Measurements from ENCODE around the gene SNRPD2.

Gene SNRPD2

GRCh38 chr19:45664575-45664974 is 27.2 kb downstream of the SNRPD2 start:
- Histone ChIP-seq H3K18ac (ENCODE audit: low read length) (no peak overlapping the region), H2AK5ac (ENCODE audit: low read length) (no peak overlapping the region), H4K12ac (ENCODE audit: low read depth, low read length) (no peak overlapping the region), H2BK120ac (ENCODE audit: insufficient read depth, low read length, poor library complexity) (no peak overlapping the region), H3K27ac (ENCODE audit: low read depth, low read length) (no peak overlapping the region), H2BK12ac (ENCODE audit: low read length) (no peak overlapping the region), H3K27me3 (ENCODE audit: insufficient read depth, low read length) (peaks cover 10% of the 10 kb centered on the region), H3K79me2 (ENCODE audit: control insufficient read depth, insufficient read depth, low read length, poor library complexity) (no peaks in the 10 kb centered on the region), H4K8ac (ENCODE audit: low read depth, low read length) (no peak overlapping the region), H3K36me3 (ENCODE audit: control insufficient read depth in 1 of 2, insufficient read depth in 2 of 2, low read length in 2 of 2) (no peaks in the 10 kb centered on the region), H3K9ac (ENCODE audit: low read length) (no peak overlapping the region), H3K14ac (ENCODE audit: low read length) (no peak overlapping the region), H3K4me1 (ENCODE audit: control insufficient read depth in 1 of 2, insufficient read depth in 2 of 2, low read length in 2 of 2) (peaks cover 8 to 12% of the 10 kb centered on the region in 2 experiments), H3K9me3 (ENCODE audit: insufficient read depth, low read depth, low read length) (peaks cover 3% of the 10 kb centered on the region), H3K4ac (ENCODE audit: low read depth, low read length) (no peak overlapping the region), H4K91ac (ENCODE audit: low read depth, low read length) (no peak overlapping the region), H3K79me1 (ENCODE audit: low read length) (no peaks in the 10 kb centered on the region), H2BK5ac (ENCODE audit: low read depth, low read length, poor library complexity) (no peak overlapping the region), H3K4me3 (ENCODE audit: low read depth, low read length) (peak overlapping the region; percentile 25), H3K4me2 (ENCODE audit: low read length) (no peak overlapping the region), H2AFZ (ENCODE audit: insufficient read depth, low read length, poor library complexity) (no peak overlapping the region), H3K23ac (ENCODE audit: low read length) (peak overlapping the region; percentile 23)
- WGBS (ENCODE audit: extremely low coverage, insufficient coverage, insufficient read length), result no CpG with 5 or more reads among the region's 7 CpGs
- no peak for DNase-seq

GRCh38 chr19:45663800-45664199 is 28.0 kb downstream of the SNRPD2 start:
- H2BK5ac ChIP-seq (ENCODE audit: low read depth, low read length, poor library complexity), result no peak overlapping the region
- no peak overlapping the region for H3K18ac ChIP-seq (ENCODE audit: low read length)
- no peak overlapping the region for H3K14ac ChIP-seq (ENCODE audit: low read length)
- H3K36me3 ChIP-seq (ENCODE audit: control insufficient read depth in 1 of 2, insufficient read depth in 2 of 2, low read length in 2 of 2), result no peaks in the 10 kb centered on the region
- no peak overlapping the region for H3K9ac ChIP-seq (ENCODE audit: low read length)
- H2AFZ ChIP-seq (ENCODE audit: insufficient read depth, low read length, poor library complexity), result no peak overlapping the region
- H3K79me1 ChIP-seq (ENCODE audit: low read length), result no peaks in the 10 kb centered on the region
- H3K4me1 ChIP-seq (ENCODE audit: control insufficient read depth in 1 of 2, insufficient read depth in 2 of 2, low read length in 2 of 2), result peaks cover 8% of the 10 kb centered on the region in 2 experiments
- H3K27me3 ChIP-seq (ENCODE audit: insufficient read depth, low read length), result peaks cover 7% of the 10 kb centered on the region
- H2BK12ac ChIP-seq (ENCODE audit: low read length), result no peak overlapping the region
- H4K12ac ChIP-seq (ENCODE audit: low read depth, low read length), result no peak overlapping the region
- DNase-seq, result no peak
- no peak overlapping the region for H4K91ac ChIP-seq (ENCODE audit: low read depth, low read length)
- H2AK5ac ChIP-seq (ENCODE audit: low read length), result no peak overlapping the region
- H3K4me3 ChIP-seq (ENCODE audit: low read depth, low read length), result no peak overlapping the region
- no peak overlapping the region for H3K4ac ChIP-seq (ENCODE audit: low read depth, low read length)
- no peak overlapping the region for H3K4me2 ChIP-seq (ENCODE audit: low read length)
- no peak overlapping the region for H3K27ac ChIP-seq (ENCODE audit: low read depth, low read length)
- peaks cover 3% of the 10 kb centered on the region for H3K9me3 ChIP-seq (ENCODE audit: insufficient read depth, low read depth, low read length)
- no peak overlapping the region for H4K8ac ChIP-seq (ENCODE audit: low read depth, low read length)
- no peaks in the 10 kb centered on the region for H3K79me2 ChIP-seq (ENCODE audit: control insufficient read depth, insufficient read depth, low read length, poor library complexity)
- H2BK120ac ChIP-seq (ENCODE audit: insufficient read depth, low read length, poor library complexity), result no peak overlapping the region
- H3K23ac ChIP-seq (ENCODE audit: low read length), result no peak overlapping the region
- WGBS (ENCODE audit: extremely low coverage, insufficient coverage, insufficient read length), result no CpG with 5 or more reads among the region's 1 CpG

- no peaks in the 10 kb centered on the region for H3K79me2 ChIP-seq (ENCODE audit: control insufficient read depth, insufficient read depth, low read length, poor library complexity)
- no peak overlapping the region for H2BK120ac ChIP-seq (ENCODE audit: insufficient read depth, low read length, poor library complexity)
- H3K4me3 ChIP-seq (ENCODE audit: low read depth, low read length), result no peak overlapping the region
- DNase-seq, result peak in 1 of 2 donors; percentile 41
- no peak overlapping the region for H2BK12ac ChIP-seq (ENCODE audit: low read length)
- H4K12ac ChIP-seq (ENCODE audit: low read depth, low read length), result no peak overlapping the region
- WGBS (ENCODE audit: extremely low coverage, insufficient coverage, insufficient read length), result no CpG with 5 or more reads among the region's 8 CpGs
- H3K27me3 ChIP-seq (ENCODE audit: insufficient read depth, low read length), result no peaks in the 10 kb centered on the region
- H2BK5ac ChIP-seq (ENCODE audit: low read depth, low read length, poor library complexity), result no peak overlapping the region
- no peak overlapping the region for H3K23ac ChIP-seq (ENCODE audit: low read length)
- H4K91ac ChIP-seq (ENCODE audit: low read depth, low read length), result no peak overlapping the region
- H3K18ac ChIP-seq (ENCODE audit: low read length), result no peak overlapping the region
- H3K9ac ChIP-seq (ENCODE audit: low read length), result no peak overlapping the region
- no peak overlapping the region for H2AK5ac ChIP-seq (ENCODE audit: low read length)
- no peaks in the 10 kb centered on the region for H3K36me3 ChIP-seq (ENCODE audit: control insufficient read depth in 1 of 2, insufficient read depth in 2 of 2, low read length in 2 of 2)
- no peak overlapping the region for H3K4ac ChIP-seq (ENCODE audit: low read depth, low read length)
- no peak overlapping the region for H2AFZ ChIP-seq (ENCODE audit: insufficient read depth, low read length, poor library complexity)
- H3K79me1 ChIP-seq (ENCODE audit: low read length), result no peaks in the 10 kb centered on the region
- no peak overlapping the region for H4K8ac ChIP-seq (ENCODE audit: low read depth, low read length)
- no peak overlapping the region for H3K27ac ChIP-seq (ENCODE audit: low read depth, low read length)
- no peak overlapping the region for H3K14ac ChIP-seq (ENCODE audit: low read length)
- H3K4me2 ChIP-seq (ENCODE audit: low read length), result no peak overlapping the region
- peaks cover 0 to 2% of the 10 kb centered on the region in 2 experiments for H3K4me1 ChIP-seq (ENCODE audit: control insufficient read depth in 1 of 2, insufficient read depth in 2 of 2, low read length in 2 of 2)
- H3K9me3 ChIP-seq (ENCODE audit: insufficient read depth, low read depth, low read length), result peaks cover 3% of the 10 kb centered on the region
These were observed 31.1 kb downstream of the SNRPD2 start for GRCh38 chr19:45660636-45661035.

GRCh38 chr19:45659096-45659729 is 32.5 kb downstream of the SNRPD2 start:
- no peak overlapping the region for H2AFZ ChIP-seq (ENCODE audit: insufficient read depth, low read length, poor library complexity)

More at GRCh38 chr19:45659096-45659729, 32.5 kb downstream of the SNRPD2 start:
- H3K27ac ChIP-seq (ENCODE audit: low read depth, low read length), result no peak overlapping the region
- H4K8ac ChIP-seq (ENCODE audit: low read depth, low read length), result no peak overlapping the region
- no peak overlapping the region for H3K4me3 ChIP-seq (ENCODE audit: low read depth, low read length)
- H3K4me1 ChIP-seq (ENCODE audit: control insufficient read depth in 1 of 2, insufficient read depth in 2 of 2, low read length in 2 of 2), result peaks cover 0 to 2% of the 10 kb centered on the region in 2 experiments
- H3K14ac ChIP-seq (ENCODE audit: low read length), result no peak overlapping the region
- H2AK5ac ChIP-seq (ENCODE audit: low read length), result no peak overlapping the region
- H3K4me2 ChIP-seq (ENCODE audit: low read length), result no peak overlapping the region
- H3K9ac ChIP-seq (ENCODE audit: low read length), result no peak overlapping the region
- no peak overlapping the region for H4K91ac ChIP-seq (ENCODE audit: low read depth, low read length)
- no peaks in the 10 kb centered on the region for H3K36me3 ChIP-seq (ENCODE audit: control insufficient read depth in 1 of 2, insufficient read depth in 2 of 2, low read length in 2 of 2)
- H3K4ac ChIP-seq (ENCODE audit: low read depth, low read length), result no peak overlapping the region
- no peaks in the 10 kb centered on the region for H3K79me1 ChIP-seq (ENCODE audit: low read length)
- H3K23ac ChIP-seq (ENCODE audit: low read length), result no peak overlapping the region
- no peak overlapping the region for H2BK5ac ChIP-seq (ENCODE audit: low read depth, low read length, poor library complexity)
- no peaks in the 10 kb centered on the region for H3K9me3 ChIP-seq (ENCODE audit: insufficient read depth, low read depth, low read length)
- H4K12ac ChIP-seq (ENCODE audit: low read depth, low read length), result no peak overlapping the region
- no peak for DNase-seq
- H3K18ac ChIP-seq (ENCODE audit: low read length), result no peak overlapping the region
- H3K27me3 ChIP-seq (ENCODE audit: insufficient read depth, low read length), result no peaks in the 10 kb centered on the region
- H3K79me2 ChIP-seq (ENCODE audit: control insufficient read depth, insufficient read depth, low read length, poor library complexity), result no peaks in the 10 kb centered on the region
- no peak overlapping the region for H2BK12ac ChIP-seq (ENCODE audit: low read length)
- WGBS (ENCODE audit: extremely low coverage, insufficient coverage, insufficient read length), result no CpG with 5 or more reads among the region's 6 CpGs
- no peak overlapping the region for H2BK120ac ChIP-seq (ENCODE audit: insufficient read depth, low read length, poor library complexity)

All from trophoblast cell (in vitro differentiated cells and primary cell).